Stimulated activated CD8-positive, alpha-beta memory T cell treated with anti-CD3 and anti-CD28 coated beads, Interleukin-12 subunit alpha, Interleukin-12 subunit beta, amount 100 ng/mL, for 24 hours (primary cell): Measurements from ENCODE around the gene UNC80.

Experiments
- DNase-seq: peaks from one replicate; pipeline ENCODE4 v3.0.0-alpha.2; 2020; ENCODE audit errors: extremely low read depth

UNC80 gene

GRCh38 chr2:209970711-209971110 is 199.1 kb downstream of the UNC80 start:
- DNase-seq, result no peak

- DNase-seq, result no peak
Measured at GRCh38 chr2:209973328-209973727, 201.7 kb downstream of the UNC80 start.

- no peak for DNase-seq
Measured at GRCh38 chr2:209974576-209974975, 202.9 kb downstream of the UNC80 start.

GRCh38 chr2:209976698-209977385 is 205.2 kb downstream of the UNC80 start:
- DNase-seq, result no peak

GRCh38 chr2:209977386-209978239 is 206.0 kb downstream of the UNC80 start:
- DNase-seq, result no peak

GRCh38 chr2:209984291-209984690 is 212.7 kb downstream of the UNC80 start:
- DNase-seq, result no peak

GRCh38 chr2:209985874-209986273 is 214.2 kb downstream of the UNC80 start:
- DNase-seq, result no peak

- DNase-seq, result no peak
Measured at GRCh38 chr2:209986415-209986814, 214.8 kb downstream of the UNC80 start.

- DNase-seq, result no peak
Measured at GRCh38 chr2:209988010-209988409, 216.4 kb downstream of the UNC80 start.

- DNase-seq, result no peak
Measured at GRCh38 chr2:209990838-209991237, 219.2 kb downstream of the UNC80 start.

GRCh38 chr2:209993968-209994367 is 222.3 kb downstream of the UNC80 start:
- DNase-seq, result no peak

GRCh38 chr2:209998596-209998995 is 227.0 kb downstream of the UNC80 start:
- no peak for DNase-seq

GRCh38 chr2:210000464-210001324 is 229.1 kb downstream of the UNC80 start:
- no peak for DNase-seq

GRCh38 chr2:210002158-210003157 is 230.8 kb downstream of the UNC80 start, which contains the start of gene RPE:
TSS of gene RPE (plus strand) at chr2:210002638. CDS start at chr2:210002662, 24 bp downstream.
- DNase-seq, result peak; percentile 94

- DNase-seq, result no peak
Measured at GRCh38 chr2:210003359-210003758, 231.7 kb downstream of the UNC80 start.

GRCh38 chr2:210004881-210005280 is 233.2 kb downstream of the UNC80 start:
- DNase-seq, result no peak

- no peak for DNase-seq
Measured at GRCh38 chr2:210007895-210008294, 236.3 kb downstream of the UNC80 start.

- DNase-seq, result no peak
Measured at GRCh38 chr2:210009126-210009525, 237.5 kb downstream of the UNC80 start.

- no peak for DNase-seq
Measured at GRCh38 chr2:210009896-210010295, 238.3 kb downstream of the UNC80 start.

- no peak for DNase-seq
Measured at GRCh38 chr2:210020138-210020537, 248.5 kb downstream of the UNC80 start.

- DNase-seq, result no peak
Measured at GRCh38 chr2:210022824-210023223, 251.2 kb downstream of the UNC80 start.
